Activated naive CD4-positive, alpha-beta T cell (primary cell): ENCODE results near the gene SH3D19.

Experiments
- DNase-seq, 4 experiments: peaks; one replicate each; lab custom pipeline; 2025; lab: John Stamatoyannopoulos, UW

SH3D19 gene

GRCh38 chr4:151231915-151232595, 93.3 kb downstream of the SH3D19 start:
- no peak for DNase-seq

GRCh38 chr4:151228189-151229119, 97.0 kb downstream of the SH3D19 start:
- DNase-seq: no peak

GRCh38 chr4:151227731-151228130, 97.7 kb downstream of the SH3D19 start:
- no peak for DNase-seq

- DNase-seq: no peak
These were observed 98.2 kb downstream of the SH3D19 start for GRCh38 chr4:151227172-151227571.

- no peak for DNase-seq
These were observed 99.1 kb downstream of the SH3D19 start for GRCh38 chr4:151226004-151226932.

- no peak for DNase-seq
These were observed 101.9 kb downstream of the SH3D19 start for GRCh38 chr4:151223465-151223864.

- no peak for DNase-seq
These were observed 105.5 kb downstream of the SH3D19 start for GRCh38 chr4:151219948-151220347.

GRCh38 chr4:151219091-151219490, 106.3 kb downstream of the SH3D19 start:
- DNase-seq: no peak

GRCh38 chr4:151218343-151218742, 107.1 kb downstream of the SH3D19 start:
- DNase-seq: no peak

GRCh38 chr4:151217326-151217725, 108.1 kb downstream of the SH3D19 start:
- DNase-seq: no peak

GRCh38 chr4:151215295-151215694, 110.1 kb downstream of the SH3D19 start:
- DNase-seq: no peak

- no peak for DNase-seq
These were observed 117.5 kb downstream of the SH3D19 start for GRCh38 chr4:151207868-151208267.

- no peak for DNase-seq
These were observed 118.2 kb downstream of the SH3D19 start for GRCh38 chr4:151207186-151207585.

- no peak for DNase-seq
These were observed 119.0 kb downstream of the SH3D19 start for GRCh38 chr4:151206241-151207005.

- DNase-seq: no peak
These were observed 119.7 kb downstream of the SH3D19 start for GRCh38 chr4:151205722-151206121.

GRCh38 chr4:151204925-151205524, 120.4 kb downstream of the SH3D19 start:
- DNase-seq: no peak

GRCh38 chr4:151202851-151203455, 122.5 kb downstream of the SH3D19 start:
- DNase-seq: no peak

GRCh38 chr4:151202381-151202780, 123.0 kb downstream of the SH3D19 start:
- DNase-seq: no peak

GRCh38 chr4:151199319-151200190, 125.8 kb downstream of the SH3D19 start:
- DNase-seq: no peak
